AG10803 (cell line): ENCODE measurements around the gene MTA1.

Source experiments
- DNase-seq: peaks from one replicate; pipeline ENCODE4 v3.0.0; 2010; ENCODE audit warnings: low read depth
- H3K4me3 ChIP-seq: 2 replicates; pipeline ENCODE4 v1.5.1; 2011; ENCODE audit warnings: mild to moderate bottlenecking, low read length, control low read depth
- CTCF ChIP-seq: conservative IDR thresholded peaks from 2 replicates; pipeline ENCODE4 v1.5.1; 2011; ENCODE audit warnings: mild to moderate bottlenecking, low read length, control low read depth, inconsistent platforms

Gene MTA1

GRCh38 chr14:105476097-105476830 lies 56.6 kb downstream of the MTA1 start:
- H3K4me3 ChIP-seq = peak overlapping the region; percentile 77
- no peak for TF ChIP-seq CTCF
- DNase-seq = peak; percentile 34

- DNase-seq = no peak
- peak overlapping the region; percentile 77 for H3K4me3 ChIP-seq
- TF ChIP-seq CTCF = no peak
Measured at GRCh38 chr14:105476831-105477659, 57.4 kb downstream of the MTA1 start.

- no peak for DNase-seq
- no peak overlapping the region for H3K4me3 ChIP-seq
- no peak for TF ChIP-seq CTCF
Measured at GRCh38 chr14:105477660-105478397, 58.2 kb downstream of the MTA1 start.

- DNase-seq = no peak
- TF ChIP-seq CTCF = no peak
- H3K4me3 ChIP-seq = no peak overlapping the region
Measured at GRCh38 chr14:105478398-105479251, 59.0 kb downstream of the MTA1 start.

- no peak for DNase-seq
- no peak overlapping the region for H3K4me3 ChIP-seq
- no peak for TF ChIP-seq CTCF
Measured at GRCh38 chr14:105479431-105480158, 60.0 kb downstream of the MTA1 start.

GRCh38 chr14:105480199-105480746 lies 60.6 kb downstream of the MTA1 start:
- DNase-seq = no peak
- TF ChIP-seq CTCF = no peak
- no peak overlapping the region for H3K4me3 ChIP-seq
